ENCODE measurements around the gene KLF2.

GRCh38 chr19:16283210-16284061 lies 41.2 kb upstream of the KLF2 start:
- no peak for TF ChIP-seq IRF3 (IDR thresholded peaks at IDR 0.05)
- no peak for TF ChIP-seq EZH2 (IDR thresholded peaks at IDR 0.05; ENCODE audit: borderline replicate concordance, control insufficient read depth, low read depth, low read length)
- no peak for TF ChIP-seq REST (IDR thresholded peaks at IDR 0.05; ENCODE audit: low read depth, low read length)
- no peak for TF ChIP-seq TAF1 (IDR thresholded peaks at IDR 0.05; ENCODE audit: borderline replicate concordance, low read depth, low read length)
- TF ChIP-seq EP300 (IDR thresholded peaks at IDR 0.05; ENCODE audit: borderline replicate concordance in 1 of 2, control insufficient read depth in 1 of 2, low read depth in 2 of 2, low read length in 2 of 2): no peak
- TF ChIP-seq ZNF274 (IDR thresholded peaks at IDR 0.05; ENCODE audit: insufficient read depth, insufficient read length): no peak
- no peak for TF ChIP-seq RCOR1 (conservative IDR thresholded peaks at IDR 0.05; ENCODE audit: low read depth, low read length)
- TF ChIP-seq NFYB (IDR thresholded peaks at IDR 0.05; ENCODE audit: insufficient read depth, low read depth, low read length): no peak
- no peak for TF ChIP-seq CTCF (IDR thresholded peaks at IDR 0.05 in 2 of 3, conservative IDR thresholded peaks at IDR 0.05 in 1 of 3; ENCODE audit: control insufficient read depth in 2 of 3, extremely low read depth in 1 of 3, insufficient read depth in 1 of 3, low read depth in 3 of 3, low read length in 3 of 3)
- no peak for TF ChIP-seq BHLHE40 (IDR thresholded peaks at IDR 0.05; ENCODE audit: borderline replicate concordance in 1 of 2, low read depth in 2 of 2, low read length in 1 of 2)
- TF ChIP-seq CEBPZ (IDR thresholded peaks at IDR 0.05; ENCODE audit: low read depth, low read length): no peak
- TF ChIP-seq ZZZ3 (IDR thresholded peaks at IDR 0.05; ENCODE audit: control insufficient read depth, insufficient read length, low read depth): no peak
- TF ChIP-seq ASH2L (IDR thresholded peaks at IDR 0.05; ENCODE audit: borderline replicate concordance, low read depth): no peak
